Testis (tissue), 2 donors: ENCODE results near the gene HDAC3.

Source experiments
- POLR2A ChIP-seq: fragments of 450-650 bp; IDR thresholded peaks from one replicate; pipeline ENCODE4 v1.6.1; 2017; ENCODE audit warnings: antibody characterized with exemption, mild to moderate bottlenecking, moderate library complexity
- TF ChIP-seq, protein P1 (sequence below), 3 experiments: fragments of 450-650 bp in 2 of 3; fragments of 200-600 bp in 1 of 3; sonication (generic) in 1 of 3; IDR thresholded peaks; one replicate each; pipeline ENCODE4 v1.5.1; 2016 to 2019; ENCODE audit warnings: antibody characterized with exemption in 3 of 3, mild to moderate bottlenecking in 2 of 3, moderate library complexity in 1 of 3

DNA sequence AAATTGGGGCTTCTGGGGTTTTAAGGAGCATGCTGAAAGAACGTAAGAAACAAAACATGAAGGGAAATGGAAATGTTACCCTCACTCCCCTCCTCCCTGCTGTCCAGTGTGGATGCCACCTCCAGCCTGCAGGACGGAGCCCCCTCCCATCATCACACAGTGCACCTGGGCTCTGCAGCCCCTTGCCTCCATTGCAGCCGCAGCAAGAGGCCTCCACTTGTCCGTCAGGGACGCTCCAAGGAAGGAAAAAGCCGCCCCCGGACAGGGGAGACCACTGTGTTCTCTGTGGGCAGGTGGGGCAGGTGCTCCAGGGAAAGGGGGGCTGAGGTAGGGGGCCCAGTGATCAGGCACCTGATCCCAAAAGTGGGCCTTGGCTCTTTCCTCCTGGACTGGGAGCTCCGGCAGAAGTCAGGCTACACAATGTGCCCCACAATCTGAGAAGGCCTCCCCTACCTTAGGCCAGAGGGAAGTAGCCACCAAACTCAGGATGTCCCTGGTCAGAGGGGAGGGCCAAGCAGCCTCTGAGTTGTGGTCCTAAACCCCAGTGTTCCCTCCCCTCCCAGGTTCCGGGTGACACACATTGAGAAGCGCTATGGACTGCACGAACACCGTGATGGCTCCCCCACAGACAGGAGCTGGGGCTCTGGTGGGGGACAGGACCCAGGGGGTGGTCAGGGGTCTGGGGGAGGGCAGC, 2.9 kb upstream of the HDAC3 start:
- TF ChIP-seq, protein P1, sequence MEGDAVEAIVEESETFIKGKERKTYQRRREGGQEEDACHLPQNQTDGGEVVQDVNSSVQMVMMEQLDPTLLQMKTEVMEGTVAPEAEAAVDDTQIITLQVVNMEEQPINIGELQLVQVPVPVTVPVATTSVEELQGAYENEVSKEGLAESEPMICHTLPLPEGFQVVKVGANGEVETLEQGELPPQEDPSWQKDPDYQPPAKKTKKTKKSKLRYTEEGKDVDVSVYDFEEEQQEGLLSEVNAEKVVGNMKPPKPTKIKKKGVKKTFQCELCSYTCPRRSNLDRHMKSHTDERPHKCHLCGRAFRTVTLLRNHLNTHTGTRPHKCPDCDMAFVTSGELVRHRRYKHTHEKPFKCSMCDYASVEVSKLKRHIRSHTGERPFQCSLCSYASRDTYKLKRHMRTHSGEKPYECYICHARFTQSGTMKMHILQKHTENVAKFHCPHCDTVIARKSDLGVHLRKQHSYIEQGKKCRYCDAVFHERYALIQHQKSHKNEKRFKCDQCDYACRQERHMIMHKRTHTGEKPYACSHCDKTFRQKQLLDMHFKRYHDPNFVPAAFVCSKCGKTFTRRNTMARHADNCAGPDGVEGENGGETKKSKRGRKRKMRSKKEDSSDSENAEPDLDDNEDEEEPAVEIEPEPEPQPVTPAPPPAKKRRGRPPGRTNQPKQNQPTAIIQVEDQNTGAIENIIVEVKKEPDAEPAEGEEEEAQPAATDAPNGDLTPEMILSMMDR (IDR thresholded peaks at IDR 0.05) = no peak
- no peak for TF ChIP-seq POLR2A
